Dermis blood vessel endothelial cell (primary cell): Measurements from ENCODE around the gene NPBWR2. TPM values are rescaled to one million over a fixed set of nuclear protein-coding genes. Genes with fewer than 3 reads are reported as not detected.
A peak's percentile ranks its signal among the peaks of the same experiment; 100 is the strongest.

Experiments
- DNase-seq: peaks from one replicate; pipeline ENCODE4 v3.0.0; 2010
- total RNA-seq: library from RNA; depleted of rRNA; stranded (reverse); fragments of >200 nt; gene quantifications from 2 replicates; pipeline ENCODE4 v1.2.3, GENCODE V29; 2014

The NPBWR2 gene, protein sequence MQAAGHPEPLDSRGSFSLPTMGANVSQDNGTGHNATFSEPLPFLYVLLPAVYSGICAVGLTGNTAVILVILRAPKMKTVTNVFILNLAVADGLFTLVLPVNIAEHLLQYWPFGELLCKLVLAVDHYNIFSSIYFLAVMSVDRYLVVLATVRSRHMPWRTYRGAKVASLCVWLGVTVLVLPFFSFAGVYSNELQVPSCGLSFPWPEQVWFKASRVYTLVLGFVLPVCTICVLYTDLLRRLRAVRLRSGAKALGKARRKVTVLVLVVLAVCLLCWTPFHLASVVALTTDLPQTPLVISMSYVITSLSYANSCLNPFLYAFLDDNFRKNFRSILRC
- not detected in 2 replicates for total RNA-seq

- DNase-seq = no peak
Observed at GRCh38 chr20:64106981-64107735, at the start of gene NPBWR2. Gene NPBWR2 (minus strand): TSS chr20:64107565. CDS start chr20:64106831, 734 bp downstream.

DNA sequence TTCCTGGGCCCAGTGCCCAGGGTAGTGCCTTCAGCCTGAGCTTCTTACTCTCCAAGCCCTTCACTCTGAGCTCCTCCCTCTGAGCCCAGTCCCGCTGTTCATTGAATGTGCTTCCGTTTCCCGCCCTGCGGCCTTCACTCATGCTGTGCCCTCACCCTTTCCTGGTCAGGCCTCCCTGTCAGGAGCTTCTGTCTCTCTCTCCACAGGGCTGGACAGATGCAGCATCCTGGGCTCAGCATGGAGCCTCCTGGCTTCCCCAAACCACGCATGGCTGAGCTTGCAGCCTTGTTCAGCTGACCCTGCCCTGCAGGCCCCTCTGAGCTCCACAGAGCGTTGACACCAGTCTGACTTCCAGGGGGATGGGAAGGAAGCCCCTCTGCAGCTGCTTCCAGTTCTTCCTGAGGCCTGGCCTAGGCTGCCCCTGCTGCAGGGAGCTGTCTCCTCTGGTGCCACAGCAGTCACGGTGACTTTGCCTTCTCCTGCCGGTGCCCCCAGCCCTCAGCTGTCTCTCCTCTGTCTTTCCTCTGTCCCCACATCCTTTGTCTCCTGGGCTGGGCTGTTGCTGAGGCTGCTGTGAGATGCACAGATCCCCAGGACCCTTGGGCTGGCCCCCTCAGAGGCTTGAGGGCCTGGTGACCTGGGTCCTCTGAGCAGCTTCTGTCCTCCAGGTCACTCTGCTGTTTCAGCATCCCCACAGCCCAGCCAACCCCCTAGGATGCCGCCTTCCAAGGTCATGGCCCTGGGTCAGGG lies 48.9 kb upstream of the NPBWR2 start:
- no peak for DNase-seq

DNA sequence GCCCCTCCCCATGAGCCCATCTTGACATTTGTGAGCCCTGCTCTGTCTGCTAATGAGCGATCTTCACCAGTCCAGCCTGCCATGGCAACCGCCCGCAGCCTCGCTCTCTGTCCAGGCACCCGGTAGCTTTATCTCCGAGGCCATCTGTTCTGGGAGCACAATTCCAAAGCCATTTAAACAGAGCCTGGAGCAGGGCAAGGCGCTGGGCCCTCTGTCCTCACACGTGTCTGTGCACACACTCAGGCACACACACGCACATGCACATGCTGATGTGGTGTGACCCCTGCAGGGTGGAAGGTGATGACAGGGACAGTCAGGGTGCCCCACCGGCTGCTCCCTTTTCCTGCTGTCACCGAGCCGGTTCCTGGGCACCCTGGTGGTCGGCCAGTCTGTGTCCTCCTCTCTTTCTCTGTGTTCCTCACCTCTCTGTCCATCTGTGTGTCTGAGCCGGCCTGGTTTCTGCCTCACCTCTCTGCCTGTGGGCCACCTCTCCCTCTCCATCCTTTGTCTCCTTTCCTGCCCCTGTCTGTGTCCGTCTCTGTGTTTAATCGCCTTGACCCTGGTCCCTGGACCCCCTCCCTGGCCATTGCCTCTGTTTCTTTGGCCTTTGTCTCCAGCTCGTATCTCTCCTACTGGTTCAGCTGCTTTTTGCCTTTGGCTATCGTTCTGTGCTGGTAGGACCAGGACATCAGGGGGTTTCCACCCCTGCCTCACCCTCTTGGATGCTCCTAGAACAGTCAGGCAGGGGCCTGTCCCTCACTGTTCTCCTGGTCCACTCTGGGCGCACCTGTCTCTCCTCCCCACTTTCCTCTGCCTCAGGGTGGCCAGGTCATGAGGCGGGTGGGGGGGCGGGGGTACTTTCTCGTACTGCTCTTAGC lies 48.1 kb upstream of the NPBWR2 start:
- DNase-seq = no peak

DNA sequence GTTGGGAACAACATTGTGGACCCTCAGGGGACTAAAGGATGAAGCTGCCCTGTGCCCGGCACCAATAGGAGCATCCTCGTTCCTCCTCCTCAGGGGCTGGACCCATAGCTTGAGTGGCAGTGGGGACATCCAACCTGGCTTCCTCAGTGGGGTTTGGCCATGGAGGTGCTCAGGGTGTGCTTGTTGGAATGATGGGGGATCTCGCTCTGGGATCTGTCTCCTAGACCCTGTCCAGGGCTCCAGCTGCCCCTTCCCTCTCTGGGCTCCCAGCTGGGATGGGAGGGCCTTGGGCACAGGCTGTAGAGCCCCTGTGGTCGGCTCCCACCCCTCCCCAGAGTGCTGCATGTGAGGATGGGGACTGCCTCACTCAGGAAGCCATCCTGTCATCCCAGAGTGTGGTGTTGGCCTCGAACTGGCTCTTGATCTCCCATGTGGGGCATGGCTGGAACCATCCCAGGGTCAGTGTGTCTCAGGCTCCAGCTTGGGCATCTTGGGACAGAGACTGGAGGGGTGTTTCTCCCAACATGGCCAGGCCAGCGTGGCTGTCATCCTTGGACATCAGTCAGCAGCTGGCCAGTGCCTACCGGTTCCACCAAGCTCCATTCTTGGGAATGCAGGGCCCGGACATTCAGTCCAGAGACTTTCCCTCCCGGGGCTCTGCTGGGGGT lies 47.4 kb upstream of the NPBWR2 start:
- DNase-seq = no peak

DNA sequence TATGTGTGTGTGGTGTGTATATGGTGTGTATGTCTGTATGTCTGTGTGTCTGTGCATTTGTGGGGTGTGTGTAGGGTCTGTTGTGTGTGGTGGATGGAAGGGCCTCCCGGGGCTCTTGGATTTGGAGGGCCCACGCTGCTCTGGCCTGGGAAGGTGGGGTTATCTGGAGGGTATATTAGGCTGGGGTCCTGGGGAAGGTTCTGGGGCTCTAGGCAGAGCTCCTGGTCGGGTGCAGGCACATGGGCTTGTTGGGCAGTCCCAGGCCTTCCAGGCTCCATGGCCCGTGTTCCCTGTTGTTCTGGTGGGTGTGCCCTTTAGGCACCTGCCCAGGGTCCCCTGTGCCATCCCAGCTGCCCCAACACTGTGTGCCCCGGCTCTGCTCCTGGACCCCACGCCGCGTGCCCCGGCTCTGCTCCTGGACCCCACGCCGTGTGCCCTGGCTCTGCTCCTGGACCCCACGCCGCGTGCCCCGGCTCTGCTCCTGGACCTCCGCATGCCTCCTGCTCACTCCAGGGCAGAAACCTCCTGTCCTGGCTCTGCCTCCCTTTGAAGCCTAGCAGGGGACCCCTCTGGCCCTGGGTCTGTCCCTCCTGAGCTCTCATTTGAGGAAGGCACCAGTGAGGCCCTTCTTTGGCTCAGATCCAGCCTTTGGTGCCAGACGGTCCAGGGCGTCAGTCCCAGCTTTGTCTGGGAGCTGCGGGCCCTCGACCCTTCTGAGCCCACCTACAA lies 46.7 kb upstream of the NPBWR2 start:
- DNase-seq = no peak

GRCh38 chr20:64153410-64153809 lies 46.0 kb upstream of the NPBWR2 start:
- no peak for DNase-seq

GRCh38 chr20:64152906-64153305 lies 45.5 kb upstream of the NPBWR2 start:
- DNase-seq = no peak

- DNase-seq = peak; percentile 59
Observed at GRCh38 chr20:64151633-64152530, 44.5 kb upstream of the NPBWR2 start.

DNA sequence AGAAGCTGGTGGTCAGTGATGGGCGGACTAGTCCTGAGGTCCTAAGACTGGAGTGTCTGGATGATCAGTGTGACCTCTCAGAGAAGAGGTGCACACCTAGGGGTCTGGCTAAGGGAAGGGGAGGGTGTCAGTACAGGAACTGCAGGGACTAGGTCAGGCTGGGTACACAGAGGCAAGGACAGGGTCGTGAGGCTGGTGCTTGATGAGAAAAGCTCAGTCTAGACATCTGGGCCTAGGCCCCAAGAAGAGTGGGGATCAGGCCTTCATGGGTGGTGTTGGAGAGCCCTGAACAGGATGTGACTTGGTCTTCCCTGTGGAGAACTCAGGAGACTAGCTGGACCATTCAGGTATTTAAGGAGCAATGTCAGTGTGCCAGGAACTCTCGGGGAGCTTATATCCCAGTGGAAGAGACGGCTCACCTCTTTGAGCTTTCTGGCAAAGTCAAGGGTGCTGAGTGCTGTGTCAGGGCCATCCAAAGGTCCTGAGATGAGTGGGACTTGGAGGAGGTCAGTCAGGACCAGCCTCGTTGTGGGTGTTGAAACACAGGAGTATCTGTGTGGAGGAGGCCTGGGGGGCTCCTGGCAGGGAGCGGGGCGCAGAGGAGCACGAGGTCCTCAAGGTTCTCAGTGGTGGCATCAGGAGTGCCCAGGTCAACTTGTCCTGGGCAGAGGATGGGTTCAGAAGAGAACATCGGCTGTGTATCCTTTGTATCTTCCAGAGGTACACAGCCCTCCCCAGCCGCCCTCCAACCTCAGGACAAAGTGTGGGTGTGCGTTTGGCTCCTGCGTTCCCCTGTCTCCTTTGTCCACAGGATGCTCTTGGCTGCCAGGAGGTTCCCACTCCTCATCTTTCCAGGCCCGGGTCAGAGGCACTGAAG lies 43.6 kb upstream of the NPBWR2 start:
- no peak for DNase-seq

GRCh38 chr20:64149809-64150560 lies 42.6 kb upstream of the NPBWR2 start:
- no peak for DNase-seq

- no peak for DNase-seq
Observed at GRCh38 chr20:64149141-64149540, 41.8 kb upstream of the NPBWR2 start.

- DNase-seq = no peak
Observed at GRCh38 chr20:64148581-64148980, 41.2 kb upstream of the NPBWR2 start.

- no peak for DNase-seq
Observed at GRCh38 chr20:64146936-64147477, 39.6 kb upstream of the NPBWR2 start.

GRCh38 chr20:64146301-64146935 lies 39.1 kb upstream of the NPBWR2 start:
- DNase-seq = no peak

DNA sequence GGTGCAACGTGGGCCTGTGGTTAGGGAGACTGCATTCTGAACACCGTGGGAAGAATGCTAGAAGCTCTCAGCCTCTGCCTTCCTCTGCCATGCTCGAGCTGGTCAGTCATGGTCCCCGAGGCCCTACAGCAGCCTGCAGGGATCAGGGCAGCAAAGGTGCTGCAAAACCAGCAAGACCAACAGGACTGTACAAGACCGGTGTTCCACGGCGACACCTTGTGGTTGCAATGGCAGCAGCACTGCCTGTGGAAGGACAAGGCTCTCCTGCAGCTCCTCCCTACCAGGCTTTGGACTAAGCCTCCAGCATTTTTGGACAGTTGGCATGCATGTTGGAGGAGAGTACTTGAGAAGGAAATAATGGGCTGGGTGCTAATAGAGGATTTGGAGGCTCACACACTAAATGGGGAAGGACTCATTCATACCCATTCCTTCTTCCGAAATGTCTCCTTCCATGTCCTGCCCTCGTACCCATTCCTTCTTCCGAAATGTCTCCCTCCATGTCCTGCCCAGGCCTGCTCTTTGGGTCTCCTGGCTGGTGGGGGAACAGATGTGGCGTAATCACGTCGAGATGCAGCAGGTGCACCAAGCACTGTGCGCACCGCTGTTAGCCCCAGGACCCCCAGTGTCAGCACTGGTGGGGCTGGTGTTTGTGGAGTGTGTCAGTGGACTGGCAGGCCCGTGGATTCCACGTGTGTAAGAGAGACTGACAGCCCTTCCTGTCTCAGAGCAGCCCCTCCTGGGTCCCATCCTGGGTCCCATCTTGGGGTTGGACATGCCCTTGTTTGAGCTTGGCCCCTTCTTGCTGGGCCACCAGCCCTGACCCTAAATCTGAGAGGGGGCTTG lies 38.3 kb upstream of the NPBWR2 start:
- DNase-seq = no peak

DNA sequence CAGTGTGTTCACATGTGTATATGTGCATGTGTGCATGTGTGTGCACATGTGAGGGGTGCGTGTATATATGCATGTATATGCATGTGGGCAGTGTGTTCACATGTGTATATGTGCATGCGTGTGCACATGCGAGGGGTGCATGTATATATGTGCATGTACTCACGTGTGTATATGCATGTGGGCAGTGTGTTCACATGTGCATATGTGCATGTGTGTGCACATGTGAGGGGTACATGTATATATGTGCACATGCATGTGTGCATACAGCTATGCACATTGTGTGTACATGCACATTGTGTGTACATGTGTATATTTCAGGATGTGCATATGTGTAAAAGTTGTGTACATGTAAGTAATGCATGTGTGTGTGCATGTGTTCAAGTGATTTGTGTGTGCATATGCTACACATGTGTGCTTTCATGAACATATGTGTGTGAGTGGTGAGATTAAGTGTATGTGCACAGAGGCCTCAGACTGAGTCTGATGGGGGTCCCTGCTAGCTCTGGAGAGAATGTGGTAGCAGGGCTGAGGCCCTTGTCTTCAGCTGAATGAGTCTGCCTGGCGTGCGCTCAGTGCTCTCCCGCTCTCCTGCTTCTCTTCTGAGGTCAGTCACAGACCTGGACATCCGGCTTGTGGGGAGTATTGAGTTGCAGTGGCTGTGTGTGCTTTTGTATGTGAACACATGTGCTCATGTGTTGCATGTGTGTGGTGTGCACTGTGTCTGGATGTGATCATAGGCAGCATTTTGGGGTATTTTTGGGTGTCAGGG lies 37.0 kb upstream of the NPBWR2 start:
- DNase-seq = no peak
